H9 (cell line): ENCODE data around the gene ZFTA. TPM values are rescaled to one million over a fixed set of nuclear protein-coding genes. Genes with fewer than 3 reads are reported as not detected.

Source experiments
- DNase-seq: peaks from one replicate; pipeline ENCODE4 v3.0.0-alpha.2; 2017
- H2AFZ ChIP-seq: one replicate; pipeline ENCODE4 v1.6.1; 2013; ENCODE audit warnings: mild to moderate bottlenecking, low read length, control low read depth, moderate library complexity
- H2AK5ac ChIP-seq: 2 replicates; pipeline ENCODE4 v1.6.1; 2013; ENCODE audit warnings: low read length, control low read depth, mixed read lengths; ENCODE audit not compliant: insufficient read length
- H2BK120ac ChIP-seq: one replicate; pipeline ENCODE4 v1.6.1; 2013; ENCODE audit warnings: low read depth, mild to moderate bottlenecking, low read length, control low read depth, inconsistent platforms; ENCODE audit not compliant: poor library complexity, severe bottlenecking
- H2BK12ac ChIP-seq: 2 replicates; pipeline ENCODE4 v1.6.1; 2013; ENCODE audit warnings: low read length, control low read depth, mixed read lengths, low read depth; ENCODE audit not compliant: insufficient read length
- H2BK15ac ChIP-seq: 2 replicates; pipeline ENCODE4 v1.6.1; 2013; ENCODE audit warnings: low read depth, low read length, control low read depth
- H2BK20ac ChIP-seq: one replicate; pipeline ENCODE4 v1.6.1; 2013; ENCODE audit warnings: low read depth, mild to moderate bottlenecking, low read length, control low read depth, inconsistent platforms; ENCODE audit not compliant: poor library complexity, severe bottlenecking
- H2BK5ac ChIP-seq: 2 replicates; pipeline ENCODE4 v1.6.1; 2013; ENCODE audit warnings: low read length, control low read depth, mixed read lengths; ENCODE audit not compliant: insufficient read length
- H3K14ac ChIP-seq: 2 replicates; pipeline ENCODE4 v1.6.1; 2013; ENCODE audit warnings: low read length, control low read depth; ENCODE audit not compliant: insufficient read depth
- H3K18ac ChIP-seq: 2 replicates; pipeline ENCODE4 v1.6.1; 2013; ENCODE audit warnings: low read depth, mild to moderate bottlenecking, mixed read lengths, low read length, control low read depth; ENCODE audit not compliant: insufficient read length
- H3K23ac ChIP-seq: 2 replicates; pipeline ENCODE4 v1.6.1; 2013; ENCODE audit warnings: low read length, control low read depth, mixed read lengths, low read depth; ENCODE audit not compliant: insufficient read length
- H3K23me2 ChIP-seq: 2 replicates; pipeline ENCODE4 v1.6.1; 2013; ENCODE audit warnings: low read depth, mild to moderate bottlenecking, mixed read lengths, low read length, control low read depth; ENCODE audit not compliant: insufficient read length, poor library complexity, severe bottlenecking
- H3K27ac ChIP-seq: 2 replicates; pipeline ENCODE4 v1.5.1; 2013; ENCODE audit warnings: low read length, control low read depth, mixed read lengths, low read depth; ENCODE audit not compliant: insufficient read length
- H3K27me3 ChIP-seq: 2 replicates; pipeline ENCODE4 v1.6.1; 2013; ENCODE audit warnings: low read length, control low read depth, inconsistent platforms; ENCODE audit not compliant: insufficient read depth
- H3K4ac ChIP-seq: 2 replicates; pipeline ENCODE4 v1.6.1; 2013; ENCODE audit warnings: low read depth, mild to moderate bottlenecking, control low read depth, inconsistent platforms, low read length, moderate library complexity
- H3K4me1 ChIP-seq: 2 replicates; pipeline ENCODE4 v1.6.1; 2013; ENCODE audit warnings: low read length, control low read depth, inconsistent platforms; ENCODE audit not compliant: insufficient read depth
- H3K4me2 ChIP-seq: 2 replicates; pipeline ENCODE4 v1.6.1; 2013; ENCODE audit warnings: low read length, control low read depth, mixed read lengths; ENCODE audit not compliant: insufficient read length, insufficient read depth
- H3K56ac ChIP-seq: 2 replicates; pipeline ENCODE4 v1.6.1; 2013; ENCODE audit warnings: low read depth, mild to moderate bottlenecking, mixed read lengths, low read length, control low read depth; ENCODE audit not compliant: insufficient read length
- H3K79me1 ChIP-seq: 2 replicates; pipeline ENCODE4 v1.6.1; 2013; ENCODE audit warnings: low read depth, mild to moderate bottlenecking, moderate library complexity, low read length, control low read depth, inconsistent platforms; ENCODE audit not compliant: insufficient read depth, poor library complexity, severe bottlenecking
- H3K79me2 ChIP-seq: 2 replicates; pipeline ENCODE4 v1.6.1; 2013; ENCODE audit warnings: low read length, control low read depth, inconsistent platforms; ENCODE audit not compliant: insufficient read depth
- H3K9ac ChIP-seq: 2 replicates; pipeline ENCODE4 v1.6.1; 2013; ENCODE audit warnings: low read length, control low read depth, mixed read lengths; ENCODE audit not compliant: insufficient read length; ENCODE audit errors: extremely low read depth
- H3K9me3 ChIP-seq: one replicate; pipeline ENCODE4 v1.6.1; 2013; ENCODE audit warnings: low read depth, low read length, inconsistent platforms; ENCODE audit not compliant: control insufficient read depth
- H3T11ph ChIP-seq: one replicate; pipeline ENCODE4 v1.6.1; 2013; ENCODE audit warnings: mild to moderate bottlenecking, low read length, control low read depth, inconsistent platforms
- H4K20me1 ChIP-seq: one replicate; pipeline ENCODE4 v1.6.1; 2013; ENCODE audit not compliant: control insufficient read depth, insufficient read length, insufficient read depth
- H4K5ac ChIP-seq: 2 replicates; pipeline ENCODE4 v1.6.1; 2013; ENCODE audit warnings: low read depth, mild to moderate bottlenecking, mixed read lengths, low read length, control low read depth; ENCODE audit not compliant: insufficient read length
- H4K8ac ChIP-seq: replicated peaks from 2 replicates; pipeline ENCODE4 v1.6.1; 2013; ENCODE audit warnings: low read length, control low read depth, mixed read lengths, low read depth; ENCODE audit not compliant: insufficient read length
- H4K91ac ChIP-seq: 2 replicates; pipeline ENCODE4 v1.6.1; 2013; ENCODE audit warnings: low read depth, mild to moderate bottlenecking, moderate library complexity, mixed read lengths, low read length, control low read depth; ENCODE audit not compliant: insufficient read length
- H3K27ac Mint-ChIP-seq, 3 experiments: 2 replicates in 2 of 3; 3 replicates in 1 of 3; pipeline ENCODE4 v1.8.0; 2020 to 2021; ENCODE audit warnings: mixed read lengths in 3 of 3, mild to moderate bottlenecking in 1 of 3, moderate library complexity in 1 of 3
- H3K27me3 Mint-ChIP-seq: 2 replicates; pipeline ENCODE4 v1.8.0; 2021; ENCODE audit warnings: low read depth, mild to moderate bottlenecking, moderate library complexity, mixed read lengths
- H3K36me3 Mint-ChIP-seq, 3 experiments: 2 replicates in 2 of 3; 3 replicates in 1 of 3; pipeline ENCODE4 v1.8.0; 2020 to 2021; ENCODE audit warnings: low read depth in 3 of 3, mixed read lengths in 3 of 3; ENCODE audit not compliant: insufficient read depth in 1 of 3
- H3K4me1 Mint-ChIP-seq, 2 experiments: 2 replicates each; pipeline ENCODE4 v1.8.0; 2020; ENCODE audit warnings: mixed read lengths in 2 of 2
- H3K4me3 Mint-ChIP-seq, 2 experiments: 2 replicates in 1 of 2; 3 replicates in 1 of 2; pipeline ENCODE4 v1.8.0; 2020 to 2021; ENCODE audit warnings: mild to moderate bottlenecking in 2 of 2, mixed read lengths in 2 of 2, moderate library complexity in 1 of 2
- H3K9me3 Mint-ChIP-seq, 2 experiments: 2 replicates in 1 of 2; 3 replicates in 1 of 2; pipeline ENCODE4 v1.8.0; 2020; ENCODE audit warnings: mild to moderate bottlenecking in 2 of 2, mixed read lengths in 2 of 2, moderate library complexity in 1 of 2
- WGBS: extraction: QIAGEN DNeasy Blood & Tissue Kit; methylation state at CpG from one replicate; pipeline ENCODE4 v1.1.7; 2013; ENCODE audit warnings: missing lambda C conversion rate, low lambda C conversion rate, mixed read lengths; ENCODE audit not compliant: insufficient read length; ENCODE audit errors: extremely low coverage; 5-methylcytosine and 5-hydroxymethylcytosine counted together
- total RNA-seq: library from RNA; stranded (reverse); gene quantifications from 2 replicates; pipeline ENCODE4 v1.2.1, GENCODE V29; 2021
- TF ChIP-seq, protein P1 (sequence below): fragments of 200-600 bp; sonication (generic); conservative IDR thresholded peaks from 3 replicates; pipeline ENCODE4 v1.8.0; 2021; ENCODE audit warnings: antibody characterized with exemption, mild to moderate bottlenecking

The ZFTA gene
- total RNA-seq, 1 experiment from 2014 or later = 48.2 TPM

DNA sequence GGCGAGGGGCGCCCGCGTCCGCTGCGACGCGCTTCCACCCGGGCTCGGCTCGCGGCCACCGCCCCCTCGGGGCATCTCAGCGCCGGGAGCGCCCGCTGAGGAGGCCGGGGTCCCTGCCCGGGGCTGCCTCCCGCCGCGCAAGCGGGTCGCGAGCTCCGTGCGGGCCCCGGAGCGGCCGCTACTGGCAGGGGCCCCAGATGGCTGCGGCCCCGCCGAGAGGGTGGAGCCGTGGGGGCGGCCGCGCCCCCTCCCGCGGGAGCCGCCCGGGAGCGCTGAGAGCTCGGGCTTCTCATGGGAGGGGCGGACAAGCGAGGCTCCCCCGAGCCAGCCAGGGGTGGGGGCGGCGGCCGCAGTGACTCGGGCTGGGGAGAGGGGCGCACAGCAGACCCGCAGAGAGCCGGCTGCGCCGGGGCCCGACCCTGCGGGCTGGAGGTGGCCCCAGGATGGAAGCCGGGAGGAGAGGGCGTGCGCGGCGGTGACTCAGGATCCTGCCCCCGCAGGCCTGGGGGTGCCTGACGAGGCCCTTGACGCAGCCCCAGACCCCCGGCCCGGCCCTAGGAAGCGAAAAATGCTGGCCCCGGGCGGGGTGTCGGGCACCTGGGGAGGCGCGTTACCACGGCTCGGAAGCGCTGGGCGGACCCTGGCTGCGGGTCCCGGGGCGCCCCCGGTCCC lies 603 bp upstream of the ZFTA start:
- Histone ChIP-seq H3K9me3 (no peaks in the 10 kb centered on the region), H2BK120ac (no peak overlapping the region), H3K14ac (peak overlapping the region; percentile 58), H3K23me2 (peaks cover 15% of the 10 kb centered on the region), H2AK5ac (no peak overlapping the region), H4K8ac (no peak overlapping the region), H3K4me1 (peaks cover 3% of the 10 kb centered on the region; the same call in 1 of the 2 replicates), H3K23ac (no peak overlapping the region), H3K79me2 (peaks cover 3% of the 10 kb centered on the region; the same call in 1 of the 2 replicates), H3K27ac (no peak overlapping the region), H3K27me3 (peaks cover 7% of the 10 kb centered on the region; the same call in 1 of the 2 replicates), H2BK15ac (no peak overlapping the region), H3K79me1 (no peaks in the 10 kb centered on the region), H2AFZ (no peak overlapping the region), H4K5ac (no peak overlapping the region), H3K56ac (no peak overlapping the region), H4K20me1 (no peaks in the 10 kb centered on the region), H2BK12ac (no peak overlapping the region), H3K9ac (no peak overlapping the region), H3K4me2 (peak overlapping the region; percentile 67), H2BK20ac (no peak overlapping the region), H3T11ph (no peak overlapping the region), H3K4ac (no peak overlapping the region), H2BK5ac (no peak overlapping the region), H4K91ac (no peak overlapping the region), H3K18ac (no peak overlapping the region)
- Mint-ChIP-seq H3K27ac (no peak overlapping the region), H3K36me3 (peaks cover 0 to 15% (median 4%) of the 10 kb centered on the region in 3 experiments; a peak in 3 of 7 replicates), H3K4me1 (peaks cover 38 to 43% of the 10 kb centered on the region in 2 experiments), H3K4me3 (peak overlapping the region; percentile 53 to 56; a peak in 4 of 5 replicates), H3K27me3 (peaks cover 24% of the 10 kb centered on the region), H3K9me3 (no peaks in the 10 kb centered on the region)
- TF ChIP-seq, protein P1, sequence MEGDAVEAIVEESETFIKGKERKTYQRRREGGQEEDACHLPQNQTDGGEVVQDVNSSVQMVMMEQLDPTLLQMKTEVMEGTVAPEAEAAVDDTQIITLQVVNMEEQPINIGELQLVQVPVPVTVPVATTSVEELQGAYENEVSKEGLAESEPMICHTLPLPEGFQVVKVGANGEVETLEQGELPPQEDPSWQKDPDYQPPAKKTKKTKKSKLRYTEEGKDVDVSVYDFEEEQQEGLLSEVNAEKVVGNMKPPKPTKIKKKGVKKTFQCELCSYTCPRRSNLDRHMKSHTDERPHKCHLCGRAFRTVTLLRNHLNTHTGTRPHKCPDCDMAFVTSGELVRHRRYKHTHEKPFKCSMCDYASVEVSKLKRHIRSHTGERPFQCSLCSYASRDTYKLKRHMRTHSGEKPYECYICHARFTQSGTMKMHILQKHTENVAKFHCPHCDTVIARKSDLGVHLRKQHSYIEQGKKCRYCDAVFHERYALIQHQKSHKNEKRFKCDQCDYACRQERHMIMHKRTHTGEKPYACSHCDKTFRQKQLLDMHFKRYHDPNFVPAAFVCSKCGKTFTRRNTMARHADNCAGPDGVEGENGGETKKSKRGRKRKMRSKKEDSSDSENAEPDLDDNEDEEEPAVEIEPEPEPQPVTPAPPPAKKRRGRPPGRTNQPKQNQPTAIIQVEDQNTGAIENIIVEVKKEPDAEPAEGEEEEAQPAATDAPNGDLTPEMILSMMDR = 0 out of 3 replicates have a peak, but pooled peaks have one; percentile 19
- no CpG with 5 or more reads among the region's 82 CpGs for WGBS
- DNase-seq = no peak
